GM12878 (cell line): Measurements from ENCODE around the gene HOXC5. TPM values are rescaled to one million over a fixed set of nuclear protein-coding genes. Genes with fewer than 3 reads are reported as not detected.

Experiments
- ATAC-seq: fragments of 200-7000 bp; cut with Tn5 transposase; 3 replicates; pipeline ENCODE4 v1.9.1; 2020; ENCODE audit warnings: mild to moderate bottlenecking, moderate library complexity
- BruUV-seq: library from RNA; stranded (reverse); fragments of 400-500 nt; replicated peaks from 2 replicates; lab custom pipeline; 2021; lab: Mats Ljungman, UMichigan
- CTCF ChIA-PET: fragments of 300-600 bp; sonication (Branson Sonifier 250); formaldehyde crosslinking; extraction: SDS; loops from one replicate; lab custom pipeline; 2021; ENCODE audit warnings: inconsistent platforms; lab: Yijun Ruan, JAX
- POLR2A ChIA-PET: fragments of 350-600 bp; formaldehyde crosslinking; extraction: SDS; loops from one replicate; lab custom pipeline; 2021; ENCODE audit warnings: inconsistent platforms; lab: Charles Lee
- RAD21 ChIA-PET: fragments of 300-600 bp; sonication (Branson Sonifier 250); formaldehyde crosslinking; loops from one replicate; lab custom pipeline; 2023; ENCODE audit warnings: antibody characterized with exemption; ENCODE audit not compliant: unreplicated experiment; lab: Charles Lee
- SMC1A ChIA-PET: fragments of 300-600 bp; sonication (Branson Sonifier 250); formaldehyde crosslinking; loops from one replicate; lab custom pipeline; 2023; ENCODE audit not compliant: unreplicated experiment, uncharacterized antibody; lab: Charles Lee
- DNase-seq: peaks from one replicate; pipeline ENCODE4 v3.0.0-alpha.2; 2011; ENCODE audit warnings: low read depth, low spot score
- FAIRE-seq: peaks from 3 replicates; lab custom pipeline; 2011; peaks lifted over from hg19 to GRCh38; lab: Jason Lieb, UNC
- H2AFZ ChIP-seq: 2 replicates; pipeline ENCODE4 v1.6.0; 2011; ENCODE audit warnings: low read depth, low read length, control low read depth; ENCODE audit not compliant: control insufficient read depth
- H3K27ac ChIP-seq: 2 replicates; pipeline ENCODE4 v1.5.1; 2011; ENCODE audit warnings: control low read depth; ENCODE audit not compliant: control insufficient read depth, insufficient read depth
- H3K27me3 ChIP-seq, 2 experiments: replicated peaks in 1 of 2; 2 replicates each; pipeline versions ENCODE4 v1.6.0 to v1.6.1; 2011; ENCODE audit warnings: low read length in 1 of 2; ENCODE audit not compliant: control insufficient read depth in 2 of 2, insufficient read depth in 2 of 2
- H3K36me3 ChIP-seq, 2 experiments: 2 replicates each; pipeline ENCODE4 v1.5.1; 2011; ENCODE audit warnings: low read length in 1 of 2; ENCODE audit not compliant: control insufficient read depth in 2 of 2, insufficient read depth in 2 of 2
- H3K4me1 ChIP-seq: 2 replicates; pipeline ENCODE4 v1.6.1; 2011; ENCODE audit warnings: mild to moderate bottlenecking, low read length, moderate library complexity, mixed read lengths; ENCODE audit not compliant: control insufficient read depth, insufficient read depth
- H3K4me2 ChIP-seq: 2 replicates; pipeline ENCODE4 v1.6.0; 2011; ENCODE audit warnings: control low read depth; ENCODE audit not compliant: control insufficient read depth, insufficient read depth
- H3K4me3 ChIP-seq: fragments of 200-600 bp; sonication (generic); 2 replicates; pipeline ENCODE4 v1.5.1; 2016
- H3K79me2 ChIP-seq: 2 replicates; pipeline ENCODE4 v1.6.0; 2011; ENCODE audit warnings: low read length; ENCODE audit not compliant: control insufficient read depth, insufficient read depth
- H3K9ac ChIP-seq: 2 replicates; pipeline ENCODE4 v1.8.0; 2011; ENCODE audit warnings: low read length, control low read depth, mixed read lengths; ENCODE audit not compliant: control insufficient read depth, insufficient read depth
- H3K9me3 ChIP-seq: replicated peaks from 3 replicates; pipeline ENCODE4 v1.5.1; 2011; ENCODE audit warnings: mild to moderate bottlenecking, low read length; ENCODE audit not compliant: control insufficient read depth, insufficient read depth
- H4K20me1 ChIP-seq: 2 replicates; pipeline ENCODE4 v1.6.0; 2011; ENCODE audit not compliant: control insufficient read depth, insufficient read depth
- ATF7 ChIP-seq: fragments of 450-650 bp; IDR thresholded peaks from 2 replicates; pipeline ENCODE4 v1.6.1; 2016; ENCODE audit warnings: low read depth, mild to moderate bottlenecking
- CHD1 ChIP-seq: IDR thresholded peaks from 2 replicates; pipeline ENCODE4 v1.6.1; 2012; ENCODE audit warnings: low read depth, low read length, improper control_type of control experiment
- EED ChIP-seq: sonication (generic); IDR thresholded peaks from 2 replicates; pipeline ENCODE4 v1.6.1; 2016; ENCODE audit warnings: antibody characterized with exemption, low read depth
- HDAC2 ChIP-seq: fragments of 200-600 bp; sonication (generic); IDR thresholded peaks from 2 replicates; pipeline ENCODE4 v1.6.1; 2017
- IKZF2 ChIP-seq, 2 experiments: fragments of 450-650 bp; IDR thresholded peaks; 2 replicates each; pipeline ENCODE4 v1.6.1; 2017; ENCODE audit warnings: mild to moderate bottlenecking in 2 of 2, moderate library complexity in 2 of 2
- JUNB ChIP-seq: IDR thresholded peaks from 2 replicates; pipeline ENCODE4 v1.6.1; 2016; ENCODE audit warnings: antibody characterized with exemption, mild to moderate bottlenecking
- JUND ChIP-seq: IDR thresholded peaks from 2 replicates; pipeline ENCODE4 v1.6.1; 2012; ENCODE audit warnings: low read depth, mild to moderate bottlenecking, low read length, improper control_type of control experiment, moderate library complexity
- PAX5 ChIP-seq: IDR thresholded peaks from 2 replicates; pipeline ENCODE4 v1.6.1; 2011; ENCODE audit warnings: low read depth, low read length, borderline replicate concordance
- PAX8 ChIP-seq: fragments of 450-650 bp; IDR thresholded peaks from 2 replicates; pipeline ENCODE4 v1.6.1; 2017; ENCODE audit warnings: mild to moderate bottlenecking, moderate library complexity
- RAD21 ChIP-seq: IDR thresholded peaks from 2 replicates; pipeline ENCODE4 v1.6.1; 2011; ENCODE audit warnings: mild to moderate bottlenecking, low read depth, low read length, moderate library complexity; ENCODE audit not compliant: insufficient read depth
- SKIL ChIP-seq: fragments of 450-650 bp; IDR thresholded peaks from 2 replicates; pipeline ENCODE4 v1.6.1; 2017; ENCODE audit warnings: mild to moderate bottlenecking, low read depth, inconsistent platforms; ENCODE audit not compliant: poor library complexity, severe bottlenecking
- SMAD1 ChIP-seq: fragments of 450-650 bp; IDR thresholded peaks from 2 replicates; pipeline ENCODE4 v1.6.1; 2018; ENCODE audit warnings: mild to moderate bottlenecking, low read depth; ENCODE audit not compliant: partially characterized antibody
- SREBF1 ChIP-seq: IDR thresholded peaks from 2 replicates; pipeline ENCODE4 v1.6.1; 2012; ENCODE audit warnings: mild to moderate bottlenecking, low read length
- SUZ12 ChIP-seq: fragments of 200-600 bp; sonication (generic); IDR thresholded peaks from one replicate; pipeline ENCODE4 v1.6.1; 2018; ENCODE audit warnings: antibody characterized with exemption, mild to moderate bottlenecking; ENCODE audit not compliant: unreplicated experiment
- YBX1 ChIP-seq: fragments of 450-650 bp; IDR thresholded peaks from 2 replicates; pipeline ENCODE4 v1.6.1; 2016; ENCODE audit warnings: antibody characterized with exemption
- ZNF622 ChIP-seq: fragments of 450-650 bp; IDR thresholded peaks from 2 replicates; pipeline ENCODE4 v1.6.1; 2017; ENCODE audit warnings: mild to moderate bottlenecking, inconsistent platforms
- WGBS: methylation state at CpG from one replicate; pipeline ENCODE4 v1.1.6; 2016; ENCODE audit warnings: low lambda C conversion rate; ENCODE audit not compliant: insufficient replicate concordance, insufficient coverage; ENCODE audit errors: missing lambda C conversion rate; 5-methylcytosine and 5-hydroxymethylcytosine counted together
- in situ Hi-C: fragments of 300-500 bp; cut with MboI; formaldehyde crosslinking; loops from 9 replicates; pipeline ENCODE4 v1.14.3; 2018; ENCODE audit warnings: mixed read lengths
- intact Hi-C: fragments of 100-400 bp; cut with micrococcal nuclease; formaldehyde crosslinking; loops from one replicate; pipeline ENCODE4 v1.14.2; 2022; ENCODE audit not compliant: unreplicated experiment
- polyA plus RNA-seq, 11 experiments: library from polyadenylated mRNA; depleted of rRNA in 4 of 11; unstranded in 6 of 11; stranded (reverse) in 5 of 11; fragments of >200 nt; fragmentation: Nextera tagmentation in 4 of 11; fragmentation: Illumina TruSeq in 1 of 11; extraction: Ambion mirVana in 4 of 11; extraction: Trizol in 1 of 11; gene quantifications; 1 replicate in 1 of 11; 2 replicates in 10 of 11; pipeline versions ENCODE4 v1.2.1 to v1.2.3, GENCODE V29; 2011 to 2016; ENCODE audit warnings: inconsistent platforms in 2 of 11, missing spikeins in 2 of 11, low read depth in 1 of 11
- total RNA-seq, 4 experiments: library from RNA; depleted of rRNA in 3 of 4; stranded (reverse); fragments of >200 nt in 3 of 4; fragmentation: Illumina TruSeq in 1 of 4; extraction: Trizol in 1 of 4; gene quantifications; 2 replicates each; pipeline versions ENCODE4 v1.2.1 to v1.2.3, GENCODE V29; 2013 to 2021
- TF ChIP-seq, protein P1 (sequence below): fragments of 150-350 bp; IDR thresholded peaks from 2 replicates; pipeline ENCODE4 v1.6.1; 2016; ENCODE audit warnings: low read depth, low read length

Gene HOXC5
- total and polyA plus RNA-seq, 10 of the 15 experiments (the other 5 are each of a cell fraction or from before 2014, with no cell fraction given): 0.11 TPM; not detected in 9

- TF ChIP-seq, protein P1, sequence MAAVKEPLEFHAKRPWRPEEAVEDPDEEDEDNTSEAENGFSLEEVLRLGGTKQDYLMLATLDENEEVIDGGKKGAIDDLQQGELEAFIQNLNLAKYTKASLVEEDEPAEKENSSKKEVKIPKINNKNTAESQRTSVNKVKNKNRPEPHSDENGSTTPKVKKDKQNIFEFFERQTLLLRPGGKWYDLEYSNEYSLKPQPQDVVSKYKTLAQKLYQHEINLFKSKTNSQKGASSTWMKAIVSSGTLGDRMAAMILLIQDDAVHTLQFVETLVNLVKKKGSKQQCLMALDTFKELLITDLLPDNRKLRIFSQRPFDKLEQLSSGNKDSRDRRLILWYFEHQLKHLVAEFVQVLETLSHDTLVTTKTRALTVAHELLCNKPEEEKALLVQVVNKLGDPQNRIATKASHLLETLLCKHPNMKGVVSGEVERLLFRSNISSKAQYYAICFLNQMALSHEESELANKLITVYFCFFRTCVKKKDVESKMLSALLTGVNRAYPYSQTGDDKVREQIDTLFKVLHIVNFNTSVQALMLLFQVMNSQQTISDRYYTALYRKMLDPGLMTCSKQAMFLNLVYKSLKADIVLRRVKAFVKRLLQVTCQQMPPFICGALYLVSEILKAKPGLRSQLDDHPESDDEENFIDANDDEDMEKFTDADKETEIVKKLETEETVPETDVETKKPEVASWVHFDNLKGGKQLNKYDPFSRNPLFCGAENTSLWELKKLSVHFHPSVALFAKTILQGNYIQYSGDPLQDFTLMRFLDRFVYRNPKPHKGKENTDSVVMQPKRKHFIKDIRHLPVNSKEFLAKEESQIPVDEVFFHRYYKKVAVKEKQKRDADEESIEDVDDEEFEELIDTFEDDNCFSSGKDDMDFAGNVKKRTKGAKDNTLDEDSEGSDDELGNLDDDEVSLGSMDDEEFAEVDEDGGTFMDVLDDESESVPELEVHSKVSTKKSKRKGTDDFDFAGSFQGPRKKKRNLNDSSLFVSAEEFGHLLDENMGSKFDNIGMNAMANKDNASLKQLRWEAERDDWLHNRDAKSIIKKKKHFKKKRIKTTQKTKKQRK: no peak
- no peak for TF ChIP-seq IKZF2 (IDR thresholded peaks at IDR 0.05)
- no peak for TF ChIP-seq CHD1
- no peak for TF ChIP-seq SUZ12
Observed at GRCh38 chr12:54024127-54024526, 8.7 kb upstream of the HOXC5 start (continued).

- H3K9me3 ChIP-seq: no peaks in the 10 kb centered on the region
- no TSS peak for BruUV-seq
- H3K4me2 ChIP-seq: no peak overlapping the region
- CTCF ChIA-PET: interaction anchor here (2.0 to 13.4 kb wide), 8 partner anchors 8 to 183 kb away, joined by 6 to 343 read pairs (median 18); partner anchors contain the start of genes HOXC10, HOXC4, HOXC5 and SMUG1
- no peak overlapping the region for H3K9ac ChIP-seq
- H3K36me3 ChIP-seq: no peaks in the 10 kb centered on the region
- DNase-seq: no peak
- POLR2A ChIA-PET: interaction anchor here (0.6 to 1.3 kb wide), 3 partner anchors 8 to 19 kb away, joined by 3 to 5 read pairs (median 3); no protein-coding TSS in a partner anchor
- H3K4me1 ChIP-seq: peaks cover 16% of the 10 kb centered on the region
- H3K4me3 ChIP-seq: no peak overlapping the region
- H4K20me1 ChIP-seq: no peaks in the 10 kb centered on the region
- H2AFZ ChIP-seq: no peak overlapping the region
- no peak for FAIRE-seq
- SMC1A ChIA-PET: interaction anchor here (0.6 to 2.3 kb wide), 11 partner anchors 8 to 192 kb away, joined by 3 to 22 read pairs (median 5); partner anchors contain the start of genes HOXC4, HOXC5 and SMUG1
- TF ChIP-seq YBX1 (no peak), HDAC2 (no peak), EED (no peak), JUND (no peak), ZNF622 (no peak), RAD21 (no peak), CHD1 (no peak), ATF7 (no peak), JUNB (no peak), SMAD1 (no peak), SREBF1 (no peak), PAX8 (no peak), PAX5 (no peak), SKIL (no peak)
- peaks cover 5 to 14% of the 10 kb centered on the region in 2 experiments for H3K27me3 ChIP-seq
- WGBS: 14% methylated on average over 5 of the region's 5 CpGs
- no peaks in the 10 kb centered on the region for H3K79me2 ChIP-seq
- no peak for ATAC-seq
- intact Hi-C loops: no loop called here
- in situ Hi-C loops: loop anchor here (10.0 kb wide), 2 partner anchors 170 to 340 kb away; partner anchors contain the start of gene GPR84
- RAD21 ChIA-PET: interaction anchor here (1.1 kb wide), 1 partner anchor 14 kb away, joined by 3 read pairs; no protein-coding TSS in a partner anchor
- no peak overlapping the region for H3K27ac ChIP-seq
Observed at GRCh38 chr12:54024581-54025305, 8.1 kb upstream of the HOXC5 start.
